GM19397 (cell line): ENCODE results near the gene COX11.
A peak's percentile ranks its signal among the peaks of the same experiment; 100 is the strongest.

Experiments used
- ATAC-seq: cut with Tn5 transposase; IDR thresholded peaks from one replicate; pipeline ENCODE4 v1.9.1; 2021; ENCODE audit warnings: mild to moderate bottlenecking, moderate library complexity; ENCODE audit not compliant: unreplicated experiment

The COX11 gene

GRCh38 chr17:54967621-54968261 is 713 bp downstream of the COX11 start:
- peak; percentile 15 for ATAC-seq

- no peak for ATAC-seq
These were observed 11.7 kb downstream of the COX11 start for GRCh38 chr17:54956791-54957190.

GRCh38 chr17:54951286-54951685 is 17.2 kb downstream of the COX11 start:
- ATAC-seq, result no peak

GRCh38 chr17:54950116-54950515 is 18.3 kb downstream of the COX11 start:
- no peak for ATAC-seq

- no peak for ATAC-seq
These were observed 20.1 kb downstream of the COX11 start for GRCh38 chr17:54948380-54948779.

- ATAC-seq, result no peak
These were observed 21.1 kb downstream of the COX11 start for GRCh38 chr17:54947396-54947795.

GRCh38 chr17:54945671-54946070 is 22.8 kb downstream of the COX11 start:
- no peak for ATAC-seq

- ATAC-seq, result no peak
These were observed 23.2 kb downstream of the COX11 start for GRCh38 chr17:54945231-54945630.

- ATAC-seq, result no peak
These were observed 23.7 kb downstream of the COX11 start for GRCh38 chr17:54944796-54945195.

GRCh38 chr17:54941285-54941684 is 27.2 kb downstream of the COX11 start:
- no peak for ATAC-seq

- no peak for ATAC-seq
These were observed 31.0 kb downstream of the COX11 start for GRCh38 chr17:54937426-54937825.

- no peak for ATAC-seq
These were observed 31.4 kb downstream of the COX11 start for GRCh38 chr17:54937018-54937417.

GRCh38 chr17:54935471-54935870 is 33.0 kb downstream of the COX11 start:
- no peak for ATAC-seq

- no peak for ATAC-seq
These were observed 34.5 kb downstream of the COX11 start for GRCh38 chr17:54933921-54934320.

GRCh38 chr17:54932711-54933110 is 35.7 kb downstream of the COX11 start:
- no peak for ATAC-seq

GRCh38 chr17:54927525-54927924 is 40.9 kb downstream of the COX11 start:
- ATAC-seq, result no peak

- ATAC-seq, result no peak
These were observed 44.0 kb downstream of the COX11 start for GRCh38 chr17:54924405-54924804.

- no peak for ATAC-seq
These were observed 47.6 kb downstream of the COX11 start for GRCh38 chr17:54920819-54921218.

- no peak for ATAC-seq
These were observed 49.0 kb downstream of the COX11 start for GRCh38 chr17:54919425-54919824.

GRCh38 chr17:54916721-54917120 is 51.7 kb downstream of the COX11 start:
- ATAC-seq, result no peak
